GM12878 (cell line): ENCODE data around the gene NBR1. TPM values are rescaled to one million over a fixed set of nuclear protein-coding genes. Genes with fewer than 3 reads are reported as not detected.

ENCODE experiments used
- ATAC-seq: fragments of 200-7000 bp; cut with Tn5 transposase; 3 replicates; pipeline ENCODE4 v1.9.1; 2020; ENCODE audit warnings: mild to moderate bottlenecking, moderate library complexity
- BruUV-seq: library from RNA; stranded (reverse); fragments of 400-500 nt; replicated peaks from 2 replicates; lab custom pipeline; 2021; lab: Mats Ljungman, UMichigan
- CTCF ChIA-PET: fragments of 300-600 bp; sonication (Branson Sonifier 250); formaldehyde crosslinking; extraction: SDS; loops from one replicate; lab custom pipeline; 2021; ENCODE audit warnings: inconsistent platforms; lab: Yijun Ruan, JAX
- POLR2A ChIA-PET: fragments of 350-600 bp; formaldehyde crosslinking; extraction: SDS; loops from one replicate; lab custom pipeline; 2021; ENCODE audit warnings: inconsistent platforms; lab: Charles Lee
- RAD21 ChIA-PET: fragments of 300-600 bp; sonication (Branson Sonifier 250); formaldehyde crosslinking; loops from one replicate; lab custom pipeline; 2023; ENCODE audit warnings: antibody characterized with exemption; ENCODE audit not compliant: unreplicated experiment; lab: Charles Lee
- SMC1A ChIA-PET: fragments of 300-600 bp; sonication (Branson Sonifier 250); formaldehyde crosslinking; loops from one replicate; lab custom pipeline; 2023; ENCODE audit not compliant: unreplicated experiment, uncharacterized antibody; lab: Charles Lee
- DNase-seq: peaks from one replicate; pipeline ENCODE4 v3.0.0-alpha.2; 2011; ENCODE audit warnings: low read depth, low spot score
- FAIRE-seq: peaks from 3 replicates; lab custom pipeline; 2011; peaks lifted over from hg19 to GRCh38; lab: Jason Lieb, UNC
- H2AFZ ChIP-seq: 2 replicates; pipeline ENCODE4 v1.6.0; 2011; ENCODE audit warnings: low read depth, low read length, control low read depth; ENCODE audit not compliant: control insufficient read depth
- H3K27ac ChIP-seq: 2 replicates; pipeline ENCODE4 v1.5.1; 2011; ENCODE audit warnings: control low read depth; ENCODE audit not compliant: control insufficient read depth, insufficient read depth
- H3K27me3 ChIP-seq, 2 experiments: replicated peaks in 1 of 2; 2 replicates each; pipeline versions ENCODE4 v1.6.0 to v1.6.1; 2011; ENCODE audit warnings: low read length in 1 of 2; ENCODE audit not compliant: control insufficient read depth in 2 of 2, insufficient read depth in 2 of 2
- H3K36me3 ChIP-seq, 2 experiments: 2 replicates each; pipeline ENCODE4 v1.5.1; 2011; ENCODE audit warnings: low read length in 1 of 2; ENCODE audit not compliant: control insufficient read depth in 2 of 2, insufficient read depth in 2 of 2
- H3K4me1 ChIP-seq: 2 replicates; pipeline ENCODE4 v1.6.1; 2011; ENCODE audit warnings: mild to moderate bottlenecking, low read length, moderate library complexity, mixed read lengths; ENCODE audit not compliant: control insufficient read depth, insufficient read depth
- H3K4me2 ChIP-seq: 2 replicates; pipeline ENCODE4 v1.6.0; 2011; ENCODE audit warnings: control low read depth; ENCODE audit not compliant: control insufficient read depth, insufficient read depth
- H3K4me3 ChIP-seq: fragments of 200-600 bp; sonication (generic); 2 replicates; pipeline ENCODE4 v1.5.1; 2016
- H3K79me2 ChIP-seq: 2 replicates; pipeline ENCODE4 v1.6.0; 2011; ENCODE audit warnings: low read length; ENCODE audit not compliant: control insufficient read depth, insufficient read depth
- H3K9ac ChIP-seq: 2 replicates; pipeline ENCODE4 v1.8.0; 2011; ENCODE audit warnings: low read length, control low read depth, mixed read lengths; ENCODE audit not compliant: control insufficient read depth, insufficient read depth
- H3K9me3 ChIP-seq: replicated peaks from 3 replicates; pipeline ENCODE4 v1.5.1; 2011; ENCODE audit warnings: mild to moderate bottlenecking, low read length; ENCODE audit not compliant: control insufficient read depth, insufficient read depth
- H4K20me1 ChIP-seq: 2 replicates; pipeline ENCODE4 v1.6.0; 2011; ENCODE audit not compliant: control insufficient read depth, insufficient read depth
- CEBPB ChIP-seq, 2 experiments: fragments of 150-350 bp in 1 of 2; IDR thresholded peaks; 2 replicates each; pipeline ENCODE4 v1.6.1; 2012 to 2014; ENCODE audit warnings: low read depth in 2 of 2, low read length in 2 of 2, borderline replicate concordance in 1 of 2, inconsistent platforms in 1 of 2
- DPF2 ChIP-seq: fragments of 450-650 bp; IDR thresholded peaks from 2 replicates; pipeline ENCODE4 v1.6.1; 2017; ENCODE audit warnings: mild to moderate bottlenecking
- GATAD2B ChIP-seq: fragments of 450-650 bp; conservative IDR thresholded peaks from 2 replicates; pipeline ENCODE4 v1.6.1; 2017; ENCODE audit warnings: low read depth, mild to moderate bottlenecking, moderate library complexity
- HDAC6 ChIP-seq: fragments of 200-600 bp; sonication (generic); IDR thresholded peaks from one replicate; pipeline ENCODE4 v1.8.0; 2017; ENCODE audit warnings: antibody characterized with exemption; ENCODE audit not compliant: unreplicated experiment
- KAT2A ChIP-seq: conservative IDR thresholded peaks from 2 replicates; pipeline ENCODE4 v1.6.1; 2011; ENCODE audit warnings: low read depth, low read length; ENCODE audit not compliant: control insufficient read depth
- SMAD1 ChIP-seq: fragments of 450-650 bp; IDR thresholded peaks from 2 replicates; pipeline ENCODE4 v1.6.1; 2018; ENCODE audit warnings: mild to moderate bottlenecking, low read depth; ENCODE audit not compliant: partially characterized antibody
- ZNF24 ChIP-seq: fragments of 450-650 bp; IDR thresholded peaks from 2 replicates; pipeline ENCODE4 v1.6.1; 2017; ENCODE audit warnings: antibody characterized with exemption, mild to moderate bottlenecking
- WGBS: methylation state at CpG from one replicate; pipeline ENCODE4 v1.1.6; 2016; ENCODE audit warnings: low lambda C conversion rate; ENCODE audit not compliant: insufficient replicate concordance, insufficient coverage; ENCODE audit errors: missing lambda C conversion rate; 5-methylcytosine and 5-hydroxymethylcytosine counted together
- in situ Hi-C: fragments of 300-500 bp; cut with MboI; formaldehyde crosslinking; loops from 9 replicates; pipeline ENCODE4 v1.14.3; 2018; ENCODE audit warnings: mixed read lengths
- intact Hi-C: fragments of 100-400 bp; cut with micrococcal nuclease; formaldehyde crosslinking; loops from one replicate; pipeline ENCODE4 v1.14.2; 2022; ENCODE audit not compliant: unreplicated experiment
- polyA plus RNA-seq, 11 experiments: library from polyadenylated mRNA; depleted of rRNA in 4 of 11; unstranded in 6 of 11; stranded (reverse) in 5 of 11; fragments of >200 nt; fragmentation: Nextera tagmentation in 4 of 11; fragmentation: Illumina TruSeq in 1 of 11; extraction: Ambion mirVana in 4 of 11; extraction: Trizol in 1 of 11; gene quantifications; 1 replicate in 1 of 11; 2 replicates in 10 of 11; pipeline versions ENCODE4 v1.2.1 to v1.2.3, GENCODE V29; 2011 to 2016; ENCODE audit warnings: inconsistent platforms in 2 of 11, missing spikeins in 2 of 11, low read depth in 1 of 11
- total RNA-seq, 4 experiments: library from RNA; depleted of rRNA in 3 of 4; stranded (reverse); fragments of >200 nt in 3 of 4; fragmentation: Illumina TruSeq in 1 of 4; extraction: Trizol in 1 of 4; gene quantifications; 2 replicates each; pipeline versions ENCODE4 v1.2.1 to v1.2.3, GENCODE V29; 2013 to 2021
- TF ChIP-seq, protein P1 (sequence below): IDR thresholded peaks from 2 replicates; pipeline ENCODE4 v1.6.1; 2012; ENCODE audit warnings: low read depth, low read length, improper control_type of control experiment
- TF ChIP-seq, protein P2 (sequence below): fragments of 450-650 bp; IDR thresholded peaks from 2 replicates; pipeline ENCODE4 v1.6.1; 2017; ENCODE audit warnings: antibody characterized with exemption, mild to moderate bottlenecking, moderate library complexity
- TF ChIP-seq, protein P3 (sequence below), 3 experiments: IDR thresholded peaks in 2 of 3; conservative IDR thresholded peaks in 1 of 3; 2 replicates each; pipeline ENCODE4 v1.5.1; 2011; ENCODE audit warnings: low read depth in 3 of 3, low read length in 3 of 3, mild to moderate bottlenecking in 3 of 3, control low read depth in 2 of 3, moderate library complexity in 2 of 3, inconsistent platforms in 1 of 3, mixed read lengths in 1 of 3; ENCODE audit not compliant: control insufficient read depth in 2 of 3, insufficient read depth in 1 of 3; ENCODE audit errors: extremely low read depth in 1 of 3
- TF ChIP-seq, protein P4 (sequence below): fragments of 450-650 bp; formaldehyde crosslinking; IDR thresholded peaks from 2 replicates; pipeline ENCODE4 v1.5.0; 2022; ENCODE audit warnings: mild to moderate bottlenecking, missing genetic modification characterization
- TF ChIP-seq, protein P5 (sequence below): fragments of 450-650 bp; IDR thresholded peaks from 2 replicates; pipeline ENCODE4 v1.6.1; 2017; ENCODE audit warnings: borderline replicate concordance

The NBR1 gene
- total and polyA plus RNA-seq, 10 of the 15 experiments (the other 5 are each of a cell fraction or from before 2014, with no cell fraction given) = 3.5 to 55.2 (median 28.2) TPM

DNA sequence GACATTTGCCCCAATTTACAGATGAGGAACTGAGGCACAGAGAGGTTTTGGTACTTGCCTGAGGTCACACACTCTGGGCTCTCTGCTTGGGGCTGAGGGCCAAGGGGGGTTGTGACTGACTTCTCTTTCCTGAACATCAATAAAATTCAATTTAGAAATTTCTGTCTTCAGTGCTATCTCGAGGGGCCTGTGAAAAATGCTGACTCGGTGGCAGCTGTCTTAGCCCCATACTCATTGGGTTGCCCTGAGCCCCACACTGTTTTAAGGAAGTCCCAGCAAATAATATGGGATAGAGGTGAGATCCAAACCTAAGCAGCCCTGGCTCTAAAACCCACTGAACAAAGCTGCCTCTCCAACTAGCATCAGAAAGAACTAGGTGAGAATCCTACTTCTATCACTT, 38.9 kb upstream of the NBR1 start:
- ChIA-PET SMC1A (no interaction called here), POLR2A (interaction anchor here (1.1 kb wide), 1 partner anchor 11 kb away, joined by 5 read pairs; no protein-coding TSS in a partner anchor), RAD21 (no interaction called here), CTCF (no interaction called here)
- WGBS = 63% methylated on average over 2 of the region's 2 CpGs
- FAIRE-seq = no peak
- Histone ChIP-seq H3K36me3 (no peaks in the 10 kb centered on the region), H3K9me3 (no peaks in the 10 kb centered on the region), H3K4me1 (0 out of 2 replicates have a peak, but pooled peaks cover 4% of the 10 kb centered on the region), H3K4me3 (no peak overlapping the region), H3K27ac (no peak overlapping the region), H3K9ac (no peak overlapping the region), H4K20me1 (no peaks in the 10 kb centered on the region), H3K4me2 (no peak overlapping the region), H3K79me2 (peaks cover 1% of the 10 kb centered on the region; the same call in 1 of the 2 replicates), H3K27me3 (no peaks in the 10 kb centered on the region), H2AFZ (no peak overlapping the region)
- DNase-seq = no peak
- in situ Hi-C loops = no loop called here
- ATAC-seq = no peak
- no TSS peak for BruUV-seq
- intact Hi-C loops = no loop called here
- TF ChIP-seq, protein P1, sequence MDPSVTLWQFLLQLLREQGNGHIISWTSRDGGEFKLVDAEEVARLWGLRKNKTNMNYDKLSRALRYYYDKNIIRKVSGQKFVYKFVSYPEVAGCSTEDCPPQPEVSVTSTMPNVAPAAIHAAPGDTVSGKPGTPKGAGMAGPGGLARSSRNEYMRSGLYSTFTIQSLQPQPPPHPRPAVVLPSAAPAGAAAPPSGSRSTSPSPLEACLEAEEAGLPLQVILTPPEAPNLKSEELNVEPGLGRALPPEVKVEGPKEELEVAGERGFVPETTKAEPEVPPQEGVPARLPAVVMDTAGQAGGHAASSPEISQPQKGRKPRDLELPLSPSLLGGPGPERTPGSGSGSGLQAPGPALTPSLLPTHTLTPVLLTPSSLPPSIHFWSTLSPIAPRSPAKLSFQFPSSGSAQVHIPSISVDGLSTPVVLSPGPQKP = no peak
- TF ChIP-seq GATAD2B = no peak
- TF ChIP-seq SMAD1 = no peak
- TF ChIP-seq, protein P2, sequence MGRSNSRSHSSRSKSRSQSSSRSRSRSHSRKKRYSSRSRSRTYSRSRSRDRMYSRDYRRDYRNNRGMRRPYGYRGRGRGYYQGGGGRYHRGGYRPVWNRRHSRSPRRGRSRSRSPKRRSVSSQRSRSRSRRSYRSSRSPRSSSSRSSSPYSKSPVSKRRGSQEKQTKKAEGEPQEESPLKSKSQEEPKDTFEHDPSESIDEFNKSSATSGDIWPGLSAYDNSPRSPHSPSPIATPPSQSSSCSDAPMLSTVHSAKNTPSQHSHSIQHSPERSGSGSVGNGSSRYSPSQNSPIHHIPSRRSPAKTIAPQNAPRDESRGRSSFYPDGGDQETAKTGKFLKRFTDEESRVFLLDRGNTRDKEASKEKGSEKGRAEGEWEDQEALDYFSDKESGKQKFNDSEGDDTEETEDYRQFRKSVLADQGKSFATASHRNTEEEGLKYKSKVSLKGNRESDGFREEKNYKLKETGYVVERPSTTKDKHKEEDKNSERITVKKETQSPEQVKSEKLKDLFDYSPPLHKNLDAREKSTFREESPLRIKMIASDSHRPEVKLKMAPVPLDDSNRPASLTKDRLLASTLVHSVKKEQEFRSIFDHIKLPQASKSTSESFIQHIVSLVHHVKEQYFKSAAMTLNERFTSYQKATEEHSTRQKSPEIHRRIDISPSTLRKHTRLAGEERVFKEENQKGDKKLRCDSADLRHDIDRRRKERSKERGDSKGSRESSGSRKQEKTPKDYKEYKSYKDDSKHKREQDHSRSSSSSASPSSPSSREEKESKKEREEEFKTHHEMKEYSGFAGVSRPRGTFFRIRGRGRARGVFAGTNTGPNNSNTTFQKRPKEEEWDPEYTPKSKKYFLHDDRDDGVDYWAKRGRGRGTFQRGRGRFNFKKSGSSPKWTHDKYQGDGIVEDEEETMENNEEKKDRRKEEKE = no peak
- TF ChIP-seq, protein P3, sequence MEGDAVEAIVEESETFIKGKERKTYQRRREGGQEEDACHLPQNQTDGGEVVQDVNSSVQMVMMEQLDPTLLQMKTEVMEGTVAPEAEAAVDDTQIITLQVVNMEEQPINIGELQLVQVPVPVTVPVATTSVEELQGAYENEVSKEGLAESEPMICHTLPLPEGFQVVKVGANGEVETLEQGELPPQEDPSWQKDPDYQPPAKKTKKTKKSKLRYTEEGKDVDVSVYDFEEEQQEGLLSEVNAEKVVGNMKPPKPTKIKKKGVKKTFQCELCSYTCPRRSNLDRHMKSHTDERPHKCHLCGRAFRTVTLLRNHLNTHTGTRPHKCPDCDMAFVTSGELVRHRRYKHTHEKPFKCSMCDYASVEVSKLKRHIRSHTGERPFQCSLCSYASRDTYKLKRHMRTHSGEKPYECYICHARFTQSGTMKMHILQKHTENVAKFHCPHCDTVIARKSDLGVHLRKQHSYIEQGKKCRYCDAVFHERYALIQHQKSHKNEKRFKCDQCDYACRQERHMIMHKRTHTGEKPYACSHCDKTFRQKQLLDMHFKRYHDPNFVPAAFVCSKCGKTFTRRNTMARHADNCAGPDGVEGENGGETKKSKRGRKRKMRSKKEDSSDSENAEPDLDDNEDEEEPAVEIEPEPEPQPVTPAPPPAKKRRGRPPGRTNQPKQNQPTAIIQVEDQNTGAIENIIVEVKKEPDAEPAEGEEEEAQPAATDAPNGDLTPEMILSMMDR (IDR thresholded peaks at IDR 0.05 in 2 of 3, conservative IDR thresholded peaks at IDR 0.05 in 1 of 3; ENCODE audit: control insufficient read depth in 2 of 3, extremely low read depth in 1 of 3, insufficient read depth in 1 of 3, low read depth in 3 of 3, low read length in 3 of 3) = no peak
- no peak for TF ChIP-seq ZNF24
- no peak for TF ChIP-seq CEBPB (IDR thresholded peaks at IDR 0.05; ENCODE audit: borderline replicate concordance in 1 of 2, low read depth in 2 of 2, low read length in 2 of 2)
- TF ChIP-seq, protein P4, sequence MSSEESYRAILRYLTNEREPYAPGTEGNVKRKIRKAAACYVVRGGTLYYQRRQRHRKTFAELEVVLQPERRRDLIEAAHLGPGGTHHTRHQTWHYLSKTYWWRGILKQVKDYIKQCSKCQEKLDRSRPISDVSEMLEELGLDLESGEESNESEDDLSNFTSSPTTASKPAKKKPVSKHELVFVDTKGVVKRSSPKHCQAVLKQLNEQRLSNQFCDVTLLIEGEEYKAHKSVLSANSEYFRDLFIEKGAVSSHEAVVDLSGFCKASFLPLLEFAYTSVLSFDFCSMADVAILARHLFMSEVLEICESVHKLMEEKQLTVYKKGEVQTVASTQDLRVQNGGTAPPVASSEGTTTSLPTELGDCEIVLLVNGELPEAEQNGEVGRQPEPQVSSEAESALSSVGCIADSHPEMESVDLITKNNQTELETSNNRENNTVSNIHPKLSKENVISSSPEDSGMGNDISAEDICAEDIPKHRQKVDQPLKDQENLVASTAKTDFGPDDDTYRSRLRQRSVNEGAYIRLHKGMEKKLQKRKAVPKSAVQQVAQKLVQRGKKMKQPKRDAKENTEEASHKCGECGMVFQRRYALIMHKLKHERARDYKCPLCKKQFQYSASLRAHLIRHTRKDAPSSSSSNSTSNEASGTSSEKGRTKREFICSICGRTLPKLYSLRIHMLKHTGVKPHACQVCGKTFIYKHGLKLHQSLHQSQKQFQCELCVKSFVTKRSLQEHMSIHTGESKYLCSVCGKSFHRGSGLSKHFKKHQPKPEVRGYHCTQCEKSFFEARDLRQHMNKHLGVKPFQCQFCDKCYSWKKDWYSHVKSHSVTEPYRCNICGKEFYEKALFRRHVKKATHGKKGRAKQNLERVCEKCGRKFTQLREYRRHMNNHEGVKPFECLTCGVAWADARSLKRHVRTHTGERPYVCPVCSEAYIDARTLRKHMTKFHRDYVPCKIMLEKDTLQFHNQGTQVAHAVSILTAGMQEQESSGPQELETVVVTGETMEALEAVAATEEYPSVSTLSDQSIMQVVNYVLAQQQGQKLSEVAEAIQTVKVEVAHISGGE (CRISPR knock-in tag) = no peak
- TF ChIP-seq DPF2 = no peak
- TF ChIP-seq, protein P5, sequence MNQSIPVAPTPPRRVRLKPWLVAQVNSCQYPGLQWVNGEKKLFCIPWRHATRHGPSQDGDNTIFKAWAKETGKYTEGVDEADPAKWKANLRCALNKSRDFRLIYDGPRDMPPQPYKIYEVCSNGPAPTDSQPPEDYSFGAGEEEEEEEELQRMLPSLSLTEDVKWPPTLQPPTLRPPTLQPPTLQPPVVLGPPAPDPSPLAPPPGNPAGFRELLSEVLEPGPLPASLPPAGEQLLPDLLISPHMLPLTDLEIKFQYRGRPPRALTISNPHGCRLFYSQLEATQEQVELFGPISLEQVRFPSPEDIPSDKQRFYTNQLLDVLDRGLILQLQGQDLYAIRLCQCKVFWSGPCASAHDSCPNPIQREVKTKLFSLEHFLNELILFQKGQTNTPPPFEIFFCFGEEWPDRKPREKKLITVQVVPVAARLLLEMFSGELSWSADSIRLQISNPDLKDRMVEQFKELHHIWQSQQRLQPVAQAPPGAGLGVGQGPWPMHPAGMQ = no peak
- no peak for TF ChIP-seq HDAC6
- TF ChIP-seq KAT2A = no peak
